Activated naive CD4-positive, alpha-beta T cell treated with anti-CD3 and anti-CD28 coated beads, Interleukin-2, amount 50 U/mL, for 24 hours (primary cell): Measurements from ENCODE around the gene PTTG2.

Source experiments
- H3K27ac Mint-ChIP-seq: one replicate; pipeline ENCODE4 v1.8.0; 2021; ENCODE audit warnings: mild to moderate bottlenecking, mixed read lengths
- H3K27me3 Mint-ChIP-seq: one replicate; pipeline ENCODE4 v1.8.0; 2021; ENCODE audit warnings: mixed read lengths
- H3K36me3 Mint-ChIP-seq: one replicate; pipeline ENCODE4 v1.8.0; 2021; ENCODE audit warnings: mixed read lengths
- H3K4me1 Mint-ChIP-seq: one replicate; pipeline ENCODE4 v1.8.0; 2021; ENCODE audit warnings: mixed read lengths
- H3K4me3 Mint-ChIP-seq: one replicate; pipeline ENCODE4 v1.8.0; 2021; ENCODE audit warnings: mild to moderate bottlenecking, mixed read lengths
- H3K9me3 Mint-ChIP-seq: one replicate; pipeline ENCODE4 v1.8.0; 2021; ENCODE audit warnings: mixed read lengths

The PTTG2 gene

GRCh38 chr4:37949636-37950426 is 10.4 kb upstream of the PTTG2 start:
- Mint-ChIP-seq H3K36me3 (peaks cover 14% of the 10 kb centered on the region), H3K9me3 (no peaks in the 10 kb centered on the region), H3K4me1 (peaks cover 50% of the 10 kb centered on the region), H3K4me3 (no peak overlapping the region), H3K27me3 (no peaks in the 10 kb centered on the region), H3K27ac (no peak overlapping the region)

- H3K36me3 Mint-ChIP-seq, result peaks cover 10% of the 10 kb centered on the region
- peaks cover 42% of the 10 kb centered on the region for H3K4me1 Mint-ChIP-seq
- no peaks in the 10 kb centered on the region for H3K9me3 Mint-ChIP-seq
- no peak overlapping the region for H3K27ac Mint-ChIP-seq
- H3K27me3 Mint-ChIP-seq, result no peaks in the 10 kb centered on the region
- no peak overlapping the region for H3K4me3 Mint-ChIP-seq
These were observed 8.5 kb upstream of the PTTG2 start for GRCh38 chr4:37951461-37952352.

- peaks cover 33% of the 10 kb centered on the region for H3K4me1 Mint-ChIP-seq
- H3K27ac Mint-ChIP-seq, result no peak overlapping the region
- H3K4me3 Mint-ChIP-seq, result no peak overlapping the region
- peaks cover 9% of the 10 kb centered on the region for H3K36me3 Mint-ChIP-seq
- H3K27me3 Mint-ChIP-seq, result no peaks in the 10 kb centered on the region
- H3K9me3 Mint-ChIP-seq, result no peaks in the 10 kb centered on the region
These were observed 7.0 kb upstream of the PTTG2 start for GRCh38 chr4:37953156-37953555.

GRCh38 chr4:37953620-37954293 is 6.4 kb upstream of the PTTG2 start:
- peak overlapping the region; percentile 77 for H3K27ac Mint-ChIP-seq
- no peak overlapping the region for H3K4me3 Mint-ChIP-seq
- no peaks in the 10 kb centered on the region for H3K9me3 Mint-ChIP-seq
- peaks cover 8% of the 10 kb centered on the region for H3K36me3 Mint-ChIP-seq
- H3K27me3 Mint-ChIP-seq, result no peaks in the 10 kb centered on the region
- peaks cover 29% of the 10 kb centered on the region for H3K4me1 Mint-ChIP-seq

GRCh38 chr4:37956941-37957340 is 3.3 kb upstream of the PTTG2 start:
- Mint-ChIP-seq H3K36me3 (peaks cover 7% of the 10 kb centered on the region), H3K27ac (no peak overlapping the region), H3K27me3 (no peaks in the 10 kb centered on the region), H3K4me3 (no peak overlapping the region), H3K4me1 (peaks cover 19% of the 10 kb centered on the region), H3K9me3 (no peaks in the 10 kb centered on the region)

GRCh38 chr4:37958932-37959331 is 1.3 kb upstream of the PTTG2 start:
- peaks cover 14% of the 10 kb centered on the region for H3K4me1 Mint-ChIP-seq
- H3K27me3 Mint-ChIP-seq, result no peaks in the 10 kb centered on the region
- no peak overlapping the region for H3K27ac Mint-ChIP-seq
- H3K9me3 Mint-ChIP-seq, result no peaks in the 10 kb centered on the region
- no peak overlapping the region for H3K4me3 Mint-ChIP-seq
- H3K36me3 Mint-ChIP-seq, result peaks cover 5% of the 10 kb centered on the region

GRCh38 chr4:37960679-37961450 is 667 bp downstream of the PTTG2 start:
- no peaks in the 10 kb centered on the region for H3K27me3 Mint-ChIP-seq
- no peaks in the 10 kb centered on the region for H3K9me3 Mint-ChIP-seq
- H3K27ac Mint-ChIP-seq, result no peak overlapping the region
- H3K4me1 Mint-ChIP-seq, result peaks cover 8% of the 10 kb centered on the region
- H3K4me3 Mint-ChIP-seq, result no peak overlapping the region
- H3K36me3 Mint-ChIP-seq, result peaks cover 5% of the 10 kb centered on the region

- H3K4me3 Mint-ChIP-seq, result no peak overlapping the region
- peaks cover 1% of the 10 kb centered on the region for H3K36me3 Mint-ChIP-seq
- H3K4me1 Mint-ChIP-seq, result peaks cover 19% of the 10 kb centered on the region
- no peaks in the 10 kb centered on the region for H3K9me3 Mint-ChIP-seq
- no peak overlapping the region for H3K27ac Mint-ChIP-seq
- H3K27me3 Mint-ChIP-seq, result no peaks in the 10 kb centered on the region
These were observed 4.7 kb downstream of the PTTG2 start for GRCh38 chr4:37964734-37965457.

- no peaks in the 10 kb centered on the region for H3K27me3 Mint-ChIP-seq
- peaks cover 4% of the 10 kb centered on the region for H3K36me3 Mint-ChIP-seq
- no peaks in the 10 kb centered on the region for H3K9me3 Mint-ChIP-seq
- H3K4me3 Mint-ChIP-seq, result no peak overlapping the region
- no peak overlapping the region for H3K27ac Mint-ChIP-seq
- H3K4me1 Mint-ChIP-seq, result peaks cover 24% of the 10 kb centered on the region
These were observed 5.8 kb downstream of the PTTG2 start for GRCh38 chr4:37966044-37966443.

- Mint-ChIP-seq H3K9me3 (no peaks in the 10 kb centered on the region), H3K4me3 (no peak overlapping the region), H3K27ac (peak overlapping the region; percentile 73), H3K4me1 (peaks cover 24% of the 10 kb centered on the region), H3K36me3 (peaks cover 4% of the 10 kb centered on the region), H3K27me3 (no peaks in the 10 kb centered on the region)
These were observed 7.5 kb downstream of the PTTG2 start for GRCh38 chr4:37967736-37968135.

GRCh38 chr4:37968747-37969146 is 8.5 kb downstream of the PTTG2 start:
- Mint-ChIP-seq H3K36me3 (peaks cover 4% of the 10 kb centered on the region), H3K27me3 (no peaks in the 10 kb centered on the region), H3K27ac (no peak overlapping the region), H3K4me3 (no peak overlapping the region), H3K4me1 (peaks cover 31% of the 10 kb centered on the region), H3K9me3 (no peaks in the 10 kb centered on the region)

GRCh38 chr4:37970702-37971101 is 10.5 kb downstream of the PTTG2 start:
- Mint-ChIP-seq H3K9me3 (no peaks in the 10 kb centered on the region), H3K27me3 (no peaks in the 10 kb centered on the region), H3K4me3 (no peak overlapping the region), H3K36me3 (peaks cover 4% of the 10 kb centered on the region), H3K4me1 (peaks cover 23% of the 10 kb centered on the region), H3K27ac (no peak overlapping the region)

- Mint-ChIP-seq H3K27ac (no peak overlapping the region), H3K4me1 (peaks cover 24% of the 10 kb centered on the region), H3K9me3 (no peaks in the 10 kb centered on the region), H3K27me3 (no peaks in the 10 kb centered on the region), H3K4me3 (no peak overlapping the region), H3K36me3 (peaks cover 4% of the 10 kb centered on the region)
These were observed 11.0 kb downstream of the PTTG2 start for GRCh38 chr4:37971202-37971601.

GRCh38 chr4:37973441-37973840 is 13.2 kb downstream of the PTTG2 start:
- Mint-ChIP-seq H3K4me1 (peaks cover 25% of the 10 kb centered on the region), H3K27me3 (no peaks in the 10 kb centered on the region), H3K36me3 (peaks cover 4% of the 10 kb centered on the region), H3K27ac (peak overlapping the region; percentile 48), H3K9me3 (no peaks in the 10 kb centered on the region), H3K4me3 (no peak overlapping the region)
